Parathyroid adenoma (tissue), 2 donors: Measurements from ENCODE around the gene RAPGEF1.

ENCODE experiments used
- H2AFZ ChIP-seq: fragments of 300-600 bp; sonication (generic); one replicate; pipeline ENCODE4 v1.7.0; 2017; ENCODE audit warnings: antibody characterized with exemption, mild to moderate bottlenecking
- H3K27ac ChIP-seq: fragments of 300-600 bp; sonication (generic); one replicate; pipeline ENCODE4 v1.7.0; 2017
- H3K27me3 ChIP-seq: fragments of 300-600 bp; sonication (generic); one replicate; pipeline ENCODE4 v1.7.0; 2017; ENCODE audit warnings: low read length; ENCODE audit not compliant: control insufficient read depth, insufficient read depth
- H3K36me3 ChIP-seq: fragments of 300-600 bp; sonication (generic); one replicate; pipeline ENCODE4 v1.7.0; 2017; ENCODE audit warnings: low read length; ENCODE audit not compliant: control insufficient read depth, insufficient read depth
- H3K4me1 ChIP-seq: fragments of 300-600 bp; sonication (generic); one replicate; pipeline ENCODE4 v1.7.0; 2017; ENCODE audit warnings: control low read depth
- H3K4me2 ChIP-seq: fragments of 300-600 bp; sonication (generic); one replicate; pipeline ENCODE4 v1.7.0; 2017; ENCODE audit warnings: low read length
- H3K4me3 ChIP-seq: fragments of 300-600 bp; sonication (generic); one replicate; pipeline ENCODE4 v1.7.0; 2017; ENCODE audit warnings: low read depth, low read length
- H3K79me2 ChIP-seq: fragments of 300-600 bp; sonication (generic); one replicate; pipeline ENCODE4 v1.7.0; 2017; ENCODE audit warnings: control low read depth
- H3K9ac ChIP-seq: fragments of 300-600 bp; sonication (generic); one replicate; pipeline ENCODE4 v1.7.0; 2017; ENCODE audit warnings: mild to moderate bottlenecking
- H3K9me3 ChIP-seq: fragments of 300-600 bp; sonication (generic); one replicate; pipeline ENCODE4 v1.7.0; 2017; ENCODE audit warnings: low read length; ENCODE audit not compliant: control insufficient read depth
- CTCF ChIP-seq: fragments of 300-600 bp; sonication (generic); IDR thresholded peaks from one replicate; pipeline ENCODE4 v1.7.0; 2017; ENCODE audit warnings: antibody characterized with exemption, mild to moderate bottlenecking
- donor health status: primary hyperparathyroidism.

RAPGEF1 gene

GRCh38 chr9:131744171-131744719 lies 4.4 kb upstream of the RAPGEF1 start:
- no peak overlapping the region for H3K4me2 ChIP-seq
- no peaks in the 10 kb centered on the region for H3K9me3 ChIP-seq
- no peak overlapping the region for H3K9ac ChIP-seq
- H3K27me3 ChIP-seq: no peaks in the 10 kb centered on the region
- no peaks in the 10 kb centered on the region for H3K4me1 ChIP-seq
- H3K4me3 ChIP-seq: no peak overlapping the region
- no peak overlapping the region for H3K27ac ChIP-seq
- H3K79me2 ChIP-seq: no peaks in the 10 kb centered on the region
- H2AFZ ChIP-seq: no peak overlapping the region
- no peak for TF ChIP-seq CTCF
- no peaks in the 10 kb centered on the region for H3K36me3 ChIP-seq

DNA sequence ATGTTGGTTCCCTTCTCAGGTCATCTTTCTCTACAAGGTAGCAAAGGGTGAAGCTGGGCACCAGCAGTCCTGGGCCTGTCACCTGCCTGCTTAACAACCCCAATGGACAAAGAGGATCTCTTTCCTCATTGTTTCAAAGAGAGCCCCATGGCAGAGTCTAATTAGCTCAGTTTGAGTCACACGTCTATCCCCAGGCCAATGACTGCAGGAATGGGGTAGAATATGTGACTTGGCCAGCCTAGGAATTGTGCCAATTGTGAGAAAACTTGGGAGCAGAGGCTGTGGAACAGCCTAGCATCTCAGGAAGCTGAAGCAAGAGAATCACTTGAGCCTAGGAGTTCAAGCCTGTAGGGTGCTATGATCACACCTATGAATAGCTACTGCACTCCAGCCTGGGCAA lies 3.6 kb upstream of the RAPGEF1 start:
- H3K27ac ChIP-seq: no peak overlapping the region
- no peak overlapping the region for H3K9ac ChIP-seq
- no peak overlapping the region for H2AFZ ChIP-seq
- TF ChIP-seq CTCF: no peak
- no peak overlapping the region for H3K4me2 ChIP-seq
- H3K9me3 ChIP-seq: no peaks in the 10 kb centered on the region
- no peaks in the 10 kb centered on the region for H3K36me3 ChIP-seq
- no peaks in the 10 kb centered on the region for H3K27me3 ChIP-seq
- no peaks in the 10 kb centered on the region for H3K79me2 ChIP-seq
- no peaks in the 10 kb centered on the region for H3K4me1 ChIP-seq
- H3K4me3 ChIP-seq: no peak overlapping the region

DNA sequence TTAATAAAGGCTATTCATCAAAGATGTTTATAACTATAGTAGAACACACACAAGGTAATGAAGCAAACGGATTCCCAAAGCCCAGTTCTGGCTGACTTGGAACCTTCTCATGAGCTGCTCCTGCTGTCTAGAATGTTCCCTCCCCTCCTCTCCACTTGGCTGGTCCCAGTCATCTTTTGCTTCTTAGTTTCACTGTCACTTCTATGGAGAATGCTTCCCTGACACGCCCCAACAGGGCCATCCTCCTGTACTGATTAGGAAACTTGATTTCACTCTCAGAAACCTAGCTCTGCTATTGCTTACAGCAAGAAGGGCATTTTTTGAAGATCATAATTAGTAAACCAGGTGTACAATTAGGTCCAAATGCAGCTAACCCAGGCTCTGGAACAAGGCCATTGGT lies 3.2 kb upstream of the RAPGEF1 start:
- H3K4me2 ChIP-seq: no peak overlapping the region
- no peak for TF ChIP-seq CTCF

GRCh38 chr9:131740898-131741297 lies 1.0 kb upstream of the RAPGEF1 start:
- Histone ChIP-seq H3K79me2 (peaks cover 16% of the 10 kb centered on the region), H3K27me3 (no peaks in the 10 kb centered on the region), H3K4me2 (no peak overlapping the region), H3K36me3 (no peaks in the 10 kb centered on the region), H3K4me1 (no peaks in the 10 kb centered on the region), H3K27ac (no peak overlapping the region), H3K4me3 (no peak overlapping the region), H2AFZ (no peak overlapping the region), H3K9me3 (no peaks in the 10 kb centered on the region), H3K9ac (no peak overlapping the region)
- TF ChIP-seq CTCF: no peak

More for the DNA sequence above, 3.2 kb upstream of the RAPGEF1 start:
- H3K79me2 ChIP-seq: no peaks in the 10 kb centered on the region
- H3K9me3 ChIP-seq: no peaks in the 10 kb centered on the region
- H3K27me3 ChIP-seq: no peaks in the 10 kb centered on the region
- H3K27ac ChIP-seq: no peak overlapping the region
- H3K4me1 ChIP-seq: no peaks in the 10 kb centered on the region
- H2AFZ ChIP-seq: no peak overlapping the region
- no peak overlapping the region for H3K9ac ChIP-seq
- H3K36me3 ChIP-seq: no peaks in the 10 kb centered on the region
- H3K4me3 ChIP-seq: no peak overlapping the region

DNA sequence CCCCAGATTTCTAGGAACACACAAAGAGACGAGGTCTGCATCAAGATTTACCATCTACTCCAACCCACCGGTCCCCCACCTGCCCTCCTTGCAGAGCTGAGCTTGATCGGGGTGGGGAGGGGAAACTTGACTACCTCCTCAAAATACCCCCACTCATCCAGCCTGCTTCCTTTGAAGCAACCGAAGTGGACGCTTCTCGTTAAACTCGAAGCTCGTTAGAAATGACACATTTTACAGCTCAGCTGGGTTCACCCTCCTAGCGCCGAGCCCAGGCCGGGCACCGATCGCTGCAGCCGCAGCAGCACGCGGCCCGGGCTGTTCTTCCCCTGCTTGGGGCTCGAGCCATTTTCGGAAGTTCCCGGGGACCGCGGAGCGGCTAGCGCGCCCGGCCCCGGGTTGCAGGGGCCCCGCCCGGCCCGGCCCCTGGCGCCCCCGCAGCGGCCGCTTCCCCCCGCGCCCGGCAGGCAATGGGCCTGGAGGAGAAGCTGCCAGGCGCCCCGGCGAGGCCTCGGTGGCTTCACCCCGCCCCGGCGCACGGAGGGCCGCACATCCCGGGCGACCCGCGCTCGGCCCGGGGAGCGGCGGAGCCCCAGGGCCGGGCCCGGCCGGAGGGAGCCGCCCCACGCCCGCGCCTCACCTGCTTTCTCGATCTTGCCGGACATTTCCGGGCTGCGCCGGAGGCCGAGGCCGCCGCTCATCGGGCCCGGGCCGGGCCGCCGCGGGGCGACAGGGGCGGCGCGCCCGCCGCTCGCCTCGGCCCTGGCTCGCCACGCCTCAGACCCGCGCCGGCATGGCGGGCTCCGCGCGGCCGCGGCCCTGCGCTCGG lies 530 bp downstream of the RAPGEF1 start:
- Histone ChIP-seq H3K79me2 (peaks cover 23% of the 10 kb centered on the region), H3K4me3 (peak overlapping the region; percentile 61), H3K9me3 (no peaks in the 10 kb centered on the region), H3K4me2 (peak overlapping the region; percentile 92), H3K36me3 (no peaks in the 10 kb centered on the region), H3K27me3 (no peaks in the 10 kb centered on the region), H3K9ac (no peak overlapping the region), H3K27ac (peak overlapping the region; percentile 49), H3K4me1 (no peaks in the 10 kb centered on the region), H2AFZ (peak overlapping the region; percentile 56)
- TF ChIP-seq CTCF: no peak
